Fibroblast of skin of back (primary cell): ENCODE data around the gene GNL3.
A peak's percentile ranks its signal among the peaks of the same experiment; 100 is the strongest.
"Not testable (repeated sequence)": the region's sequence is repeated elsewhere in the genome, so short reads cannot be mapped to it uniquely, and the experiment has no call there.

Experiments
- DNase-seq: peaks from one replicate; pipeline ENCODE4 v3.0.0-alpha.2; 2013

Gene GNL3

DNA sequence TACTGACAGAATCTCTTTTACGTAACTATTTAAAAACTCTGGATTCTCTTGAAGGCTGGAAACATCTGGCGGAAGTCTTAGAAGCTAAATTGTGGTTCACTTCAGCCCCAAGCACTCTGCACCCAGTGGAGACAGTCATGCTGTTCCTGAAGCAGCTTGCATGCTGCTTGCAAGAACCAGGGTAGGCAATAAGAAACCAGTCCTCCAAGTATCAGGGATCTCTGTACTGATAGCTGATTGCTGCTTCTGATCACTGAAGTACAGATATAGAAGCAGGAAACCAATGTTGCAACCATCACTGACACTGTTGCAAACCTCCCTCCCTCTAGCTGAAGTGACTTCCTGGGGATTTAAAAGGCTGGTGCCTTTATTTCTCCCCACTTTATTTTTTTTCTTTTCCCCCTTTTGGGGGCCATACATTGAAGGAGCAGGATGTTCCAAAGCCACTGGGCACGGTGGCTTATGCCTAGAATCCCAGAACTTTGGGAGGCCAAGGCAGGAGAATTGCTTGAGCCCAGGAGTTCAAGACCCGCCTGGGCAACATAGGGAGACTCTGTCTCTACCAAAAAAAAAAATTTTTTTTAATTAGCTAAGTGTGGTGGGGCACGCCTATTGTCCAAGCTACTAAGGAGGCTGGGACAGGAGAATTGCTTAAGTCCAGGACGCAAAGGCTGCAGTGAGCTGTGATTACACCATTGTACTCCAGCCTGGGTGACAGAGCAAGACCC, 35.3 kb downstream of the GNL3 start:
- DNase-seq = no peak

DNA sequence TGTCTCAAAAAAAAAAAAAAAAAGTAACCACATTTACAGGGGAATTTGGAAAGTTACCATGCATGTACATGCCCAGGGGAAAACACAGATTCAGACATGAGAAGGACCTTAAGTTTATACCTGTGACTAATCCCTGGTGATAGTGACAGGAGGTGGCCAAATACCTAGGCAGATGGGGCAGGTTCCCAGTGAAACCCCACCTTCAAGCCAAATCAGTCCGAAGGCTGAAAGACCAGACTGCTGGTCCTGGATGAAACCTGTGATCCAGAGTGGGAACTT, 35.8 kb downstream of the GNL3 start:
- no peak for DNase-seq

DNA sequence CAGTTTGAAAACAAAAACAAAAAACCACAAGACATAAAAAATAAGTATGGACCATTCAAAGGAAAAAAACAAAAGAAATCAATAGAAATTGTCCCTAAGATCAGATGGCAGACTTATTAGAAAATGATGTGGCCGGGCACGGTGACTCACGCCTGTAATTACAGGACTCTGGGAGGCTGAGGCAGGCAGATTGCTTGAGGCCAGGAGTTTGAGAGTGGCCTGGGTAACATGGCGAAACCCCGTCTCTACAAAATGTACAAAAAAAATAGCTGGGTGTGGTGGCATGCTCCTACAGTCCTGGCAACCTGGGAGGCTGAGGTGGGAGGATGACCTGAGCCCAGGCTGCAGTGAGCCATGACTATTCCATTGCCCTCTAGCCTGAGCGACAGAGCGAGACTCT, 36.7 kb downstream of the GNL3 start:
- DNase-seq = no peak

DNA sequence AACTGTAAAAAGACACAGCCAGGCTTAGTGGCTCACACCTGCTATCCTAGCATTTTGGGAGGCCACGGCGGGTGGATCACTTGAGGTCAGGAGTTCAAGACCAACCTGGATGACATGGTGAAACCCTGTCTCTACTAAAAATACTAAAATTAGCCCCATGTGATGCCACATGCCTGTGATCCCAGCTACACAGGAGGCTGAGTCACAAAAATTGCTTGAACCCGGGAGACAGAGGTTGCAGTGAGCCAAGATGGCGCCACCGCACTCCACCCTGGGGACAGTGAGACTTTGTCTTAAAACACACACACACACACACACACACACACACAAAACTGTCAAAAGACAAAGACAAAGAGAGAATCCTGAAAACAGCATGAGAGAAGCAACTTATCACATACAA, 38.1 kb downstream of the GNL3 start:
- DNase-seq = no peak

DNA sequence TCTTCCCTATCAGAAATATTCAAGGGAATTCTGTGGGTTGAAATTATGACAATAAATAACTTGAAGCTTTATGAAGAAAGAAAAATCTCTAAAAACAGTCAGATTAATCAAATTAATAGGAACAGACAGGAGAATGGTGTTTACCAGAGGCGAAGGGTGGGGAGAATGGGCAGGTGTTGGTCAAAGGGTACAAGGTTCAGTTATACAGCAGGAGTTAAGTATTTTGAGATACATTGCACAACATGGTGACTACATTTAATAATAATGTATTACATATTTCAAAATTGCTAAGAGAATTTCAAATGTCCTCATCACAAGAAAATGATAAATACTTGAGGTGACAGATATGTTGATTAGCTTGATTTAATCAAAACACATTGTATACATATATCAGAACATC, 38.7 kb downstream of the GNL3 start:
- no peak for DNase-seq

DNA sequence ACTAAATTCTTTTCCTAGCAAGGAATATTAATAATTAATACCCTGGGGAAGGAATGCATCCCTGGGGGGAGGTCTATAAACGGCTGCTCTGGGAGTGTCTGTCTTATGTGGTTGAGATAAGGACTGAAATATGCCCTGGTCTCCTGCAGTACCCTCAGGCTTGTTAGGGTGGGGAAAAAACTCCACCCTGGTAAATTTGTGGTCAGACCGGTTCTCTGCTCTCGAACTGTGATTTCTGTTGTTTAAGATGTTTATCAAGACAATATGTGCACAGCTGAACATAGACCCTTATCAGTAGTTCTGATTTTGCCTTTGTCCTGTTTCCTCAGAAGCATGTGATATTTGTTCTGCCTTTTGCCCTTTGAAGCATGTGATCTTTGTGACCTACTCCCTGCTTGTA, 42.9 kb downstream of the GNL3 start:
- not testable (repeated sequence) for DNase-seq

DNA sequence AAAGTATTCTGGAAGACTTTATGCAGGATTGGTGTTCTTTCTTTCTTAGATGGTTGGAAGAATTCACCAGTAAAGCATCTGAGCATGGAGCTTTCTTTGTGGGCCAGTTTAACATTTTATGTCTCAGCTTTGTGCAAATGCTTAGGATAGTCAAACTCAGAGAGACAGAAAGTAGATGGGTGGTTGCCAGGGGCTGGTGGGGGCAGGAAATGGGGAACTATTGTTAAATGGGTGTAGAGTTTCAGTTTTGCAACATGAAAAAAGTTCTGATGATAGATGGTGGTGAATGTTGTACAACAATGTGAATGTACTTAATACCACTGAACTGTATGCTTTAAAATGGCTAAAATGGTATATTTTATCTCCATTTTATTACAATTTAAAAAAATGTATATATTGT, 44.8 kb downstream of the GNL3 start:
- DNase-seq = no peak

DNA sequence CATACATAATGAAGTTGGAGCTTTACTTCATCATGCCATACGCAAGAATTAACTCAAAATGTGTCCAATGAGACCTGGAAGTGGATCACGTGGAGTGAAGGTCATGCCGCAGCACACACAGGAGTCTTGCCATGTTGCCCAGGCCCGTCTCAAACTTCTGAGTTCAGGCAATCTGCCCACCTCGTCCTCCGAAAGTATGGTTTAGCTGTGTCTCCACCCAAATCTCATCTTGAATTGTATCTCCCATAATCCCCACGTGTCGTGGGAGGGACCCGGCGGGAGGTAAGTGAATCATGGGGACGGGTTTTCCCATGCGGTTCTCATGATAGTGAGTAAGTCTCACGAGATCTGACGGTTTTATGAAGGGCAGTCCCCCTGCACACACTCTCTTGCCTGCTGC, 45.8 kb downstream of the GNL3 start:
- DNase-seq = no peak

DNA sequence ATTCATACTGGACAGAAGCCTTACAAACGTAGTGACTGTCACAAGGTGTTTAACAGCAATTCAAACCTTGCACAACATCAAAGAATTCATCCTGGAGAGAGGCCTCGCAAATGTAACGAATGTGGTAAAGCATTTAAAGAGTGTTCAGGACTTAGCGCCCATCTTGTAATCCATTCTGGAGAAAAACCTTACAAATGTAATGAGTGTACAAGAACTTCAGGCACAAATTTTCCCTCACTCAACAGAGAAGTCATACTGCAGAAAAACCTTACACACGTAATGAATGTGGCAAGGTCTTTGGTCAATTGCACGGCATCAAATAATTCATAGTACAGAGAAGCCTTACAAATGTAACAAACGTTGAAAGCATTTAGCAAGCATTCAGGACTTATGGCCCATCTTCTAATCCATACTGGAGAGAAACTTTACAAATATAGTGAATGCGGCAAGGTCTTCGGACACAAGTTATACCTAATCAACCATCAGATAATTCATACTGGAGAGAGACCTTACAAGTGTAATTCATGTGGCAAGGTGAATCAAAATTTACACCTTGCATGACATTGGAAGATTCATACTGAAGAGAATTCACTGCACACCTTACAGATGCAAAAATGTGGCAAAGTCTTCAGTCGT, 47.5 kb downstream of the GNL3 start:
- DNase-seq = no peak

DNA sequence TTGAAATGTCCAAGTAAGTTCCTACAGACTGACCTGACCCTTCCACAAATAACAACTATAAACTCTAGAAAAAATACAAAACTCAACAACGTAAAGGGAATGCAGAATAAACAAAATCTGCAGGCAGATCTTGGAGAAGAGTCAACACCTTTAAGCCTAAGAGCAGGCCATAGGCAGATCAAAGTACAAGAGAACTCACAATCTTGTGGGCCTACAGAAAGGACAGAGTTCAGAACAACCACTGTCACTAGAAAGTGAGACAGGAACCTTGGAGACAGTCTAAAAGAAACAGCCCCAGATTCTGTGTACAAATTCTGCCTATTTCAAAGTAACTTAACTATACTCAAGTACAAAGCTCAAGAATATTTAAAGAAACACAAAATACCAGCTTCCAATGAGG, 53.9 kb downstream of the GNL3 start:
- no peak for DNase-seq

DNA sequence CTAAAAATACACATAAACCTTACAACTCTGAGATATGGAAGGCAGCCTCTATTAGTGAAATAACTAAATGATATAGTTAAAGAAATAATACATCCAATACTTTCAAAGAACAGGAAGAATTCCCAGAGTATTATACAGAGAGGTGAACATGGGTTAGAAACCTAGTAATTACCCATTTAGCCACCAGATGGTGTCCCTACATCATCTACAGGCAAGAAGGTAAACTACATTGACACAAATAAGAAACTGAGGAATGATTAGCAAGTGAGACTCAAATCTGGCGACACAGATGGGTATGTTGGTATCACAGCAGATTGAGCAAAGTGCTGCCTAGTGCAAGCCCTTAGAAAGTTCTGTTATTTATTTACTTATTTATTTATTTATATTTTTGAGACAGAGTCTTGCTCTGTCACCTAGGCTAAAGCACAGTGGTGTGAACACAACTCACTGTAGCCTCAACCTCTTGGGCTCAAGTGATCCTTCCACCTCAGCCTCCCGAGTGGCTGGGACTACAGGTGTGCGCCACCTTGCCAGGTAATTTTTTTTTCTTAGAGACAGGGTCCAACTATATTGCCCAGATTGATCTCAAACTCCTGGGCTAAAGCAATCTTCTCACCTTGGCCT, 56.7 kb downstream of the GNL3 start:
- DNase-seq = peak; percentile 22

DNA sequence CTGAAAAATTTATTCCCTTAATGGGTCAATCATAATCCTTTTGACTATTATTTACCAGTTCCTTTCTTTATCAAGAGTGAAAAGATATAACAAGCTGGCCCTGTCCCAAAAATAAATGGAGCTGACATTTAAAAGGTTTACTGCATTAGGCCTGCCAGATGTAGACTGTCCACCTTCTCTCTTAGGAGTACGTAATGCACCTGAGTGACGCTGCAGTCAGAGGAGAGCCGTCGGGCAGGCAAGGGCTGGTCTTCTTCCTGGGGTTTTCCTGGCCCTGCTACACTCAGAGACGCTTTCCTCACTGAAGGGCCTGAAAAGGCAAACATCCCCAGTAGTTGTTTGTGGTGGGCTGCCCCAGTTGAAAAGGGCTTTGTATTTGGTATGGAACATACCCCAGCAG, 57.3 kb downstream of the GNL3 start:
- no peak for DNase-seq

DNA sequence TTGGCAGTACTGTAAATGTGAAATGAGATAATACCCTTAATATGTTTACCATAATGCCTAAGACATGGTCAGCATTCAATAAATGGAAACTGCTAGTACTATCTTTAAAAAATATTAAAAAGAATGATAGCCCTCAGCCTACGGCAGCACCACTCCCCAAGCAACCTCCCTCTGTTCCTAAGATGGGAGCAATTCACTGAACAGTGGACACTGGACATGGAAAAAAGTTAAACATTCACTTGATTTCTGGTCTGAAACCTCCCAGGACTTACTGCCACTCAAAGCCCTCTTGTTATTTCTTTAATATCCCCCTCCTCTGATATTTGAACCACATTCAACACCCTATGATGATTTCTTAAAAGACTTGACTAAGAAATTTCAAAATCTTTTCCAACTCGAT, 57.9 kb downstream of the GNL3 start:
- no peak for DNase-seq
